OCI-LY1 (cell line): ENCODE measurements around the gene PLPPR3.

Experiments used
- H2AFZ ChIP-seq: fragments of 200-600 bp; sonication (generic), shearing (Covaris generic); 2 replicates; pipeline ENCODE4 v1.6.0; 2014; ENCODE audit warnings: antibody characterized with exemption, mild to moderate bottlenecking, low read length
- H3F3A ChIP-seq: fragments of 200-600 bp; sonication (generic), shearing (Covaris generic); 2 replicates; pipeline ENCODE4 v1.6.0; 2014; ENCODE audit warnings: mild to moderate bottlenecking, antibody characterized with exemption, low read length, moderate library complexity; ENCODE audit not compliant: insufficient read depth
- H3K27ac ChIP-seq: fragments of 200-600 bp; sonication (generic); 2 replicates; pipeline ENCODE4 v1.5.1; 2014; ENCODE audit warnings: low read length, mixed run types, mild to moderate bottlenecking, low read depth; ENCODE audit not compliant: poor library complexity, severe bottlenecking
- H3K27me3 ChIP-seq: fragments of 200-600 bp; sonication (generic); 2 replicates; pipeline ENCODE4 v1.6.0; 2014; ENCODE audit warnings: antibody characterized with exemption, mild to moderate bottlenecking, low read length, moderate library complexity; ENCODE audit not compliant: insufficient read depth
- H3K36me3 ChIP-seq: fragments of 200-600 bp; sonication (generic); 2 replicates; pipeline ENCODE4 v1.6.1; 2014; ENCODE audit warnings: mild to moderate bottlenecking, antibody characterized with exemption, low read length, moderate library complexity, mixed read lengths; ENCODE audit not compliant: insufficient read depth
- H3K4me1 ChIP-seq: fragments of 200-600 bp; sonication (generic); 2 replicates; pipeline ENCODE4 v1.5.1; 2014; ENCODE audit warnings: mild to moderate bottlenecking, low read length, moderate library complexity; ENCODE audit not compliant: insufficient read depth, severe bottlenecking
- H3K4me2 ChIP-seq: fragments of 200-600 bp; sonication (generic), shearing (Covaris generic); 2 replicates; pipeline ENCODE4 v1.6.1; 2014; ENCODE audit warnings: low read length
- H3K4me3 ChIP-seq: fragments of 200-600 bp; sonication (generic); 2 replicates; pipeline ENCODE4 v1.5.1; 2014; ENCODE audit warnings: low read length, low read depth, mild to moderate bottlenecking, mixed read lengths; ENCODE audit not compliant: poor library complexity, severe bottlenecking
- H3K79me2 ChIP-seq: fragments of 200-600 bp; shearing (Covaris generic); 2 replicates; pipeline ENCODE4 v1.6.1; 2016; ENCODE audit warnings: mixed run types, low read length, mixed read lengths; ENCODE audit not compliant: insufficient read depth
- H3K9ac ChIP-seq: fragments of 200-600 bp; sonication (generic), shearing (Covaris generic); 2 replicates; pipeline ENCODE4 v1.6.1; 2014; ENCODE audit warnings: mild to moderate bottlenecking, low read length, mixed read lengths
- H3K9me2 ChIP-seq: fragments of 200-600 bp; sonication (generic), shearing (Covaris generic); 2 replicates; pipeline ENCODE4 v1.6.1; 2014; ENCODE audit warnings: low read depth, mild to moderate bottlenecking, low read length, mixed read lengths
- H3K9me3 ChIP-seq: fragments of 200-600 bp; shearing (Covaris generic); 2 replicates; pipeline ENCODE4 v1.6.1; 2014; ENCODE audit warnings: low read length, mixed read lengths
- H4K20me1 ChIP-seq: fragments of 200-600 bp; sonication (generic), shearing (Covaris generic); 2 replicates; pipeline ENCODE4 v1.6.0; 2016; ENCODE audit warnings: mild to moderate bottlenecking, low read length; ENCODE audit not compliant: insufficient read depth
- EZH2 ChIP-seq: fragments of 200-600 bp; sonication (generic), shearing (Covaris generic); IDR thresholded peaks from 2 replicates; pipeline ENCODE4 v1.8.0; 2017; ENCODE audit warnings: borderline replicate concordance, mixed run types, mild to moderate bottlenecking, antibody characterized with exemption, low read length, moderate library complexity, mixed read lengths
- TF ChIP-seq, protein P1 (sequence below): fragments of 200-600 bp; sonication (generic), shearing (Covaris generic); IDR thresholded peaks from 2 replicates; pipeline ENCODE4 v1.5.1; 2017; ENCODE audit warnings: mild to moderate bottlenecking, antibody characterized with exemption, low read length, moderate library complexity, mixed read lengths

The PLPPR3 gene

GRCh38 chr19:803686-804418, 17.9 kb downstream of the PLPPR3 start:
- no peak overlapping the region for H3K27ac ChIP-seq
- TF ChIP-seq EZH2, result no peak
- TF ChIP-seq, protein P1, sequence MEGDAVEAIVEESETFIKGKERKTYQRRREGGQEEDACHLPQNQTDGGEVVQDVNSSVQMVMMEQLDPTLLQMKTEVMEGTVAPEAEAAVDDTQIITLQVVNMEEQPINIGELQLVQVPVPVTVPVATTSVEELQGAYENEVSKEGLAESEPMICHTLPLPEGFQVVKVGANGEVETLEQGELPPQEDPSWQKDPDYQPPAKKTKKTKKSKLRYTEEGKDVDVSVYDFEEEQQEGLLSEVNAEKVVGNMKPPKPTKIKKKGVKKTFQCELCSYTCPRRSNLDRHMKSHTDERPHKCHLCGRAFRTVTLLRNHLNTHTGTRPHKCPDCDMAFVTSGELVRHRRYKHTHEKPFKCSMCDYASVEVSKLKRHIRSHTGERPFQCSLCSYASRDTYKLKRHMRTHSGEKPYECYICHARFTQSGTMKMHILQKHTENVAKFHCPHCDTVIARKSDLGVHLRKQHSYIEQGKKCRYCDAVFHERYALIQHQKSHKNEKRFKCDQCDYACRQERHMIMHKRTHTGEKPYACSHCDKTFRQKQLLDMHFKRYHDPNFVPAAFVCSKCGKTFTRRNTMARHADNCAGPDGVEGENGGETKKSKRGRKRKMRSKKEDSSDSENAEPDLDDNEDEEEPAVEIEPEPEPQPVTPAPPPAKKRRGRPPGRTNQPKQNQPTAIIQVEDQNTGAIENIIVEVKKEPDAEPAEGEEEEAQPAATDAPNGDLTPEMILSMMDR, result no peak
- no peaks in the 10 kb centered on the region for H4K20me1 ChIP-seq
- H3K4me1 ChIP-seq, result peaks cover 25% of the 10 kb centered on the region
- H3K9me3 ChIP-seq, result no peaks in the 10 kb centered on the region
- no peak overlapping the region for H3K4me2 ChIP-seq
- H3K9ac ChIP-seq, result no peak overlapping the region
- H3K9me2 ChIP-seq, result no peaks in the 10 kb centered on the region
- H3K27me3 ChIP-seq, result no peaks in the 10 kb centered on the region
- H2AFZ ChIP-seq, result no peak overlapping the region
- H3K79me2 ChIP-seq, result peaks cover 47% of the 10 kb centered on the region
- H3K4me3 ChIP-seq, result no peak overlapping the region
- H3K36me3 ChIP-seq, result peaks cover 100% of the 10 kb centered on the region
- no peaks in the 10 kb centered on the region for H3F3A ChIP-seq

DNA sequence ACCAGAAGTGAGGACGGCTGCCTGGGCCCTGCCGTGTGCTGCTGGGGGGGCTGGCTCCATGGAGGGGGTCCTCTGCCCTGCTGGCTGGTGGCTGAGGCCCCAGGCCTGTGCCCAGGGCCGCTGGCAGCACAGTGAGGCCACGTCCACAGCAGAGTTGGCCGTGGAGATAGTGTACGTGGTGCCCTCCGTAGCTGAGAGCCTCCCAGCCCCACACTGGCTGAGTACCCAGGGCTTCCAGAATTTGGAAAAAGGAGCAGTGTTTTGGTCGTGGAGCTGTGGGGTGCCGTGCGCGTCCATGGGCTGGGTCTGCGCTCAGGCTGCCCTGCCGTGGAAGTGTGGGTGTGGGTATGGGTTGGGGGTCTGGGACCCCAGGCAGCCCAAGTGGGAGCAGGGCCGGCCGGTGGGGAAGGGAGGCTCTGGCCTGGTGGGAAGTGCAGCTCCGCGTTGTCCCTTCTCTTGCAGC, 18.6 kb downstream of the PLPPR3 start:
- peaks cover 28% of the 10 kb centered on the region for H3K4me1 ChIP-seq
- H3F3A ChIP-seq, result no peaks in the 10 kb centered on the region
- H3K9ac ChIP-seq, result no peak overlapping the region
- H3K79me2 ChIP-seq, result peaks cover 55% of the 10 kb centered on the region
- H2AFZ ChIP-seq, result no peak overlapping the region
- H3K4me3 ChIP-seq, result no peak overlapping the region
- no peak overlapping the region for H3K4me2 ChIP-seq
- H4K20me1 ChIP-seq, result no peaks in the 10 kb centered on the region
- H3K9me2 ChIP-seq, result no peaks in the 10 kb centered on the region
- H3K27ac ChIP-seq, result no peak overlapping the region
- no peaks in the 10 kb centered on the region for H3K9me3 ChIP-seq
- peaks cover 100% of the 10 kb centered on the region for H3K36me3 ChIP-seq
- TF ChIP-seq, protein P1, result no peak
- TF ChIP-seq EZH2, result no peak
- no peaks in the 10 kb centered on the region for H3K27me3 ChIP-seq

DNA sequence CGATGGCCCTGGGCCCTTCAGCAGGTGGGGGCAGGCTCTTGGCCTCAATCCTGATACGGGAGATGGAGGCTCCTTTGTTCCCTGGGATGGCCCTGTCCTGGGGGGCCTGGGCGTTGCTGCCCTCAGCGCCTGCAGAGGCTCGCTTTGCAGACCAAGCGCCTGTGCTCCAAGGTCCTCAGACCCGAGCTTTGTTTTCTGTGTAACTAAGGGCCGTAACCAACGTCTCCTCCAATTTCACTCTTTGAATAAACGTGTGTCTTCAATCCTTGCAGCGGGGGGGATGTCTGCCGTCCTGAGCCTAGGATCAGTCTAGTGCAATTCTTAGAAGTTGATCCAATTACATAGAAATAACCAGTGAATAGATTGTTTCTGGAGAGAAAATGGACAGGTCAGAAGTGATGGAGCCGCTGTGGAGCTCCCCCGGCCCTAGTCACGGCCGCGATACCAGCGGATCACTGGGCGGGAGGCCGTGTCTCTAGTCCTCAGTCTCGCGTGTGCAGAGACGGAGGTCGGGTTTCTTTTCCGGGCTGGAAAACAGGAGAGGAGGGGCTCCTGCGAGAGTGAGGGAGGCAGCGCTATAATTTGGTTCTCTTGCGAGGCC, 19.2 kb downstream of the PLPPR3 start:
- H3F3A ChIP-seq, result no peaks in the 10 kb centered on the region
- no peaks in the 10 kb centered on the region for H3K9me2 ChIP-seq
- peaks cover 97% of the 10 kb centered on the region for H3K36me3 ChIP-seq
- no peaks in the 10 kb centered on the region for H3K27me3 ChIP-seq
- no peaks in the 10 kb centered on the region for H3K9me3 ChIP-seq
- peaks cover 28% of the 10 kb centered on the region for H3K4me1 ChIP-seq
- TF ChIP-seq, protein P1, result no peak
- no peak for TF ChIP-seq EZH2
- no peak overlapping the region for H3K9ac ChIP-seq
- H3K79me2 ChIP-seq, result peaks cover 57% of the 10 kb centered on the region
- no peak overlapping the region for H3K4me3 ChIP-seq
- H2AFZ ChIP-seq, result no peak overlapping the region
- H4K20me1 ChIP-seq, result no peaks in the 10 kb centered on the region
- no peak overlapping the region for H3K27ac ChIP-seq
- H3K4me2 ChIP-seq, result no peak overlapping the region
